Measurements from ENCODE around the gene ATP6AP1.
"Not testable (repeated sequence)": the region's sequence is repeated elsewhere in the genome, so short reads cannot be mapped to it uniquely, and the experiment has no call there.

DNA sequence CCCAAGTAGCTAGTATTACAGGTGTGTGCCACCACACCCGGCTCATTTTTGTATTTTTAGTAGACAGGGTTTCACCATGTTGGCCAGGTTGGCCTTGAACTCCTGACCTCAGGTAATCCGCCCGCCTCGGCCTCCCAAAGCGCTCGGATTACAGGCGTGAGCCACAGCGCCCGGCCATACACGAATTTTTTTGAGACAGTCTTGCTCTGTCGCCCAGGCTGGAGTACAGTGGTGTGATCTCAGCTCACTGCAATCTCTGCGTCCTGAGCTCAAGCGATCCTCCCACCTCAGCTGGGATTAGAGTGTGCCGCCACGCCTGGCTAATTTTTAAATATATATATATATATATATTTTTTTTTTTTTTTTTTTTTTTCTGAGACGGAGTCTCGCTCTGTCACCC, 32.1 kb upstream of the ATP6AP1 start:
- not testable (repeated sequence) for TF ChIP-seq TARDBP (IDR thresholded peaks at IDR 0.05); LEF1 (IDR thresholded peaks at IDR 0.05; ENCODE audit: borderline replicate concordance); L3MBTL2 (conservative IDR thresholded peaks at IDR 0.05); FOXA1 (IDR thresholded peaks at IDR 0.05); FOXM1 (IDR thresholded peaks at IDR 0.05; ENCODE audit: borderline replicate concordance); SP1 (IDR thresholded peaks at IDR 0.05); SUZ12 (IDR thresholded peaks at IDR 0.05); ELF4 (IDR thresholded peaks at IDR 0.05)

All from HEK293T (cell line).